ENCODE data around the gene PARD3.

- TF ChIP-seq SIN3A (IDR thresholded peaks at IDR 0.05; ENCODE audit: low read depth) (no peak), CTCF (IDR thresholded peaks at IDR 0.05 in 2 of 3, conservative IDR thresholded peaks at IDR 0.05 in 1 of 3; ENCODE audit: borderline replicate concordance in 1 of 3, insufficient read depth in 1 of 3, low read depth in 2 of 3, low read length in 2 of 3) (no peak), MAX (IDR thresholded peaks at IDR 0.05) (no peak)
Measured at GRCh38 chr10:34089253-34089652, 725.8 kb downstream of the PARD3 start.

Measured in HCT116 (cell line).